Measurements from ENCODE around the gene PATZ1.
"Not testable (repeated sequence)": the region's sequence is repeated elsewhere in the genome, so short reads cannot be mapped to it uniquely, and the experiment has no call there.

The PATZ1 gene

GRCh38 chr22:31343235-31344191, 2.6 kb downstream of the PATZ1 start:
- peak; percentile 78 for DNase-seq

DNA sequence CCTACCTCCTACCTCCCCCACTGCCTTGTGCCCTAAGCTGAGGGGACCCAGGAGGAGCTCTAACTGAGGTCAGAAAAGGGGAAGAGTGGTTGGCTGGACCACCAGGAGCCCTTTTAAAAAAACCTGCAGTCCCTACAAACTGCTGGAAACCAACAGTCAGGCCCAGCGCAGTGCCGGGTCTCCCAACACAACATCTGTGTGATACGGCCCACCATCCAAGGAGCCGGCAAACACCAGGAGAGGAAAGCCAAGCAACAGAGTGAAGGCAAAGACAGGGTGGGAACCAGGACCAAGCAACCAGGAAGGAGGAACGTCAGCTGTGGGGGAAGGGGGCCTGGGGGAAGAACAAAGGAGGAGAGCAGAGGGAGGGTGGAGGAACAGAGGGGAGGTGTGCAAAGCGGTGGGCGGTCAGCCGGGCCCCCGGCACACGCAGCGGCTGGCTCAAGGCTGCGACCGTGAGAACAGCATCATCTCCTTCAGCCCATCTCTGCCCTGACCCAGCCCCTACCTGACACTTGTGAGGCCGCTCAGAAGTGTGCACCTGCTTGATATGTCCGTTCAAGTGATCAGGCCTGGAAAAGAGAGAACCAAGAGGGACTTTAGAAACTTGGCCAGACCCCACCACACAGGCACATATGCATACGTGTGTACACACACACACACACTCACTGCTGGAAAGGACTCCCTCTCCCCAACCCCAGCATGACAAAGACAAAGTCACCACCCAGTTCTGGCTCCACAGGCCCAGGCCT, 3.6 kb downstream of the PATZ1 start:
- no peak for DNase-seq

GRCh38 chr22:31341386-31342088, 4.6 kb downstream of the PATZ1 start:
- DNase-seq, result no peak

GRCh38 chr22:31340765-31341247, 5.3 kb downstream of the PATZ1 start:
- no peak for DNase-seq

GRCh38 chr22:31340360-31340759, 5.8 kb downstream of the PATZ1 start:
- no peak for DNase-seq

DNA sequence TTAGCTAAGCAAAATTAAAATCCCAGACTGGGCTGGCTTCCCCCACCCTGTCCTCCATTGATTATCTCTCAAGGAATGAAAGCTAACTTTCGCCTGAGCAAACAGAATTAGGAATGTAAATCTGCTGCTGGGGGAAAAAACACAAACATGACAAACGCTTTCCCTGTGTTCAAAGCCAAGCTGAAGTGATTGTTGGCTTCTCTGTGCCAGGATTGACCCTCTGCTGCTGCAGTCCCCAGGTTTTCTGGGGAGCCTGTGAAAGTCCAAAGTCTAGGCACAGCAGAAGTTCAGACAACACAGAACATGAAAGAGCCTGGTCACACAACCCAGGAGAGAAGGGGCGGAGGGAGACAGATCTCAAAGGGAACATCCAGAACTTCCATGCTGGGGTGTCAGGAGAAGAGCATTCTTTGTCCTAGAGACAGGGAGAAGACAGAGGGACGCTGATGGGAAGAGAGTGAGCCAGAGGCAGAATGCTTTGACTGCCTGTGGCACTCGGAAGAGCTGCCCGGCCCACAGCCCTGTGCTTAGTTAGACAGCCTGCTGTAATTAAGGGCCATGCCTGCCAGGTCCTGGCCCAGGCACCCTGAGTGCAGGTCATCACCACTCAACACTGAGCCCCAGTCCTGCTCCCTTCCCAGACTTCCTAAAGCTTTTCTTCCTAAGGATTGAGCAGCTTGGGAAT, 6.9 kb downstream of the PATZ1 start:
- no peak for DNase-seq

DNA sequence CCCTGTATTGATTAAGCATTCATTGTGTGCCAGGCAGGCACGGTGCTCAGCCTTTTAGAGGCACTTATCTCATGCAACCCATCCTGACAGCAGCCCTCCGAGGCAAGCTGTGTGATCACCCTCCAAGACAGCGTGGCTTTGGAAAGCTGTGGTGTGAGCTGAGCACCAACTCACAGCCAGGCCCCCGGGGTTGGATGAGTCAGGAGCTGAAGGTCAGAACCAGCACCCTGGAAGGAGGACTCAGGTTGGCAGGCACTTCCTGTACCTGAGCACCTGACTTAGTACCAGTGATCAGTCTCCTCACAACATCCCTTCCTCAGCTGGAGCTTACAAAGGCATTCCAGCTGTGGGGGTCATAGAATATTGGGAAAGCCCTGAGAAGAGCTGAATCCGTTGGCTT, 9.0 kb downstream of the PATZ1 start:
- no peak for DNase-seq

DNA sequence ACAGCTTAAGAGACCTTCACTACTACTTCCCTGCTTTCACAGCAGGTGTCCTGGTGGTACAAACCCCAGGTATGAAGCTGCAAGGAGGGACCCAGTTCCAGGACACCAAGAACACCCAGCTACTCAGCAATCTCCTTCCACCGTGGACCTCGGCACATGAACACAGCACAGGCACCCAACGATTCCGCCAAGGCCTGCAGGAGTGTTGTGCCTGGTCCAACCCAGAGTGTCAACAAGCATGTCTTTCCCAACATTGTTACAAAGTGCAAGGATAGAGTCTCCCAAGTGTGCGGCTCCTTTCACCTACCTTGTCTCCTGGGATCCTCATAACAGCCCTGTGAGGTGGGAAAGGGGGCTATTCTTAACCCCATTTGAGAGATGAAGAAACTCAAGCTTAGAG, 11.8 kb downstream of the PATZ1 start:
- no peak for DNase-seq

DNA sequence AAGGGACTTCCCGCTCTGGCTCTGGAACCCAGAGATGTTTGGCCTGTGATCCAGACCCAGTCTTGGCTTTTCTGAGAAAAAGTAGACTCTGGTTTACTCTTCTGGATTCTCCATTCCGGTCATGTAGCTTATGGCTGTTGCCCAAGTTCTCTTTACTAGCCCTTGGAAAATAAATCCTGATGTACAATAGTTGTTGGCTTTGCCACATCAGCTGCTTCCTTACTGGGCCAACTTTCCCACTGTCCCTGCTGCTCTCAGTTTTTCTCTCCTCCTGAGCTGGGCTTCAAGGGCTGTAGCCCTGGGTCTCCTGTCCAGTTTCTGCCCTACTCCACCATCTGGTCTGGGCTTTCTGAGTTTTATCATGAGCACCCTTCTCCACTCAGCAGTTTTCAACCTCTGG, 12.5 kb downstream of the PATZ1 start:
- no peak for DNase-seq

GRCh38 chr22:31332886-31333285, 13.3 kb downstream of the PATZ1 start:
- no peak for DNase-seq

DNA sequence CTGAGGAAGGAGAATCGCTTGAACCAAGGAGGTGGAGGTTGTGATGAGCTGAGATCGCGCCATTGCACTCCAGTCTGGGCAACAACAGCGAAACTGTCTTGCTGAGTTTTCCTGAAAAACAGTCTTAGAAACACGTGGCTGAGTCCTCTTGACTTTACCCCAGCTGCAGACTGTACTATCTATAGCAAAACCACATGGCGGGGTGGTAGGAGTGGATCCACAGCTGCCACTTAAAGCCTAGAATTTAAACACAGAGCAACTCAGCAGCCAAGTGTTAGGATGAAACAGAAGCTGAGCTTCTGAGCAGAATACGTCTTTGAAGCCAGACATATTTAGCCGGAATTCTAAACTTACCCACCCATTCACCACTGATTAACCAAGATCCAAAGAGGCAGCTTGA, 14.1 kb downstream of the PATZ1 start:
- DNase-seq, result no peak

DNA sequence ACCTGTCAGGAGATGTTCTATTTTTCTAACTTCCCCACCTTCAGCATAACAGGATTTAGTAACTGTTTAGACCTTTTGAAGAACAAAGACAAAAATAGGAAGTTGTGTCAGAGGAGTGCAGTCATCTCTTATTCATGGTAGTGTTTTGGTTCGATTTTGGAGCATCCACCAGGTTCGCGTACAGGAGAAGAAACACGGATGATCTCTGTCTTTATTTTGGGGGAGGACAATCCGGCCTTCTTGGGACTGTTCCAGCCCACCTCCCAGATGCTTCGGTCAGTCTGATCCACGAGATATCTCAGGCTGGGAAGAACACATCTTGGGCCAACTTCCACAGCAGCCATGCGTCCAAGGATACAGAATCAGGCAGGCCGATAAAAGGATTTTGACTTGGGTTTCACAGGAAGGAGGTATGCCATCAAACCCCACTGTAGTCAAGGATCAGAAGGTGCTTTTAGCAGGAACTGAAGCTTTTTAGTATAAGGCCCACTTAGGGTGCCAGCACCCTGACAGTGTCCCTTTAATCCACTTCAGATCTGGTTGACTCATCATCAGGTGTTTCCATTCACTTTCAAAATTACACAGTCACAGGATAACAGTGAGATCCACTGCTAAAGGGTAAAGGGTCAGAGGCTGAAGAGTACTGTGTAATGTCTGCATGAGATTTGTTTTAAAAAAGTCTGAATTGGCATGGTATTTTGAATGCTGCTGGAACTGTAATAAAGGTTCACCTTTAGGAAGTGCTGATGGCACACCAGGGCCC, 16.5 kb downstream of the PATZ1 start:
- no peak for DNase-seq

DNA sequence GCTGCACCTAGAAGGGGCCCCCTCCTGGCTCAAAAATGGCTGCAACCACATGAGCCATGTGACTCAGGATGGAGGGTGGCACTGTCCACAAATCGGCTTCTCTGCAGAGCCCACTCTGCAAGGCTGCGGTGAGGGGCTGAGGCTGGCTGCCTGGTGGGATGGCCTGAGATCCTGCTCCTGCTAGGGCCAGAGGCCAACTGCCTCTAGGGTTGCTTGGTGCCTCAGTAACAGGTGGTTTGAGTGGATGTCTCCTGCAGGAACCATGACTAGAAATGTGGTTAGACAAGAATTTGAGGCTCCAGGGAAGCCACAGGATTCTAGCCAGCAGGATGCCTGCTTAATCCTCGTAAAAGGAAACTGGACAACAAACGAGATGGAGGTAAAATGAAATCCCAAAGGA, 17.1 kb downstream of the PATZ1 start:
- no peak for DNase-seq

GRCh38 chr22:31328544-31328960, 17.6 kb downstream of the PATZ1 start:
- no peak for DNase-seq

- DNase-seq, result no peak
Observed at GRCh38 chr22:31327806-31328543, 18.2 kb downstream of the PATZ1 start.

DNA sequence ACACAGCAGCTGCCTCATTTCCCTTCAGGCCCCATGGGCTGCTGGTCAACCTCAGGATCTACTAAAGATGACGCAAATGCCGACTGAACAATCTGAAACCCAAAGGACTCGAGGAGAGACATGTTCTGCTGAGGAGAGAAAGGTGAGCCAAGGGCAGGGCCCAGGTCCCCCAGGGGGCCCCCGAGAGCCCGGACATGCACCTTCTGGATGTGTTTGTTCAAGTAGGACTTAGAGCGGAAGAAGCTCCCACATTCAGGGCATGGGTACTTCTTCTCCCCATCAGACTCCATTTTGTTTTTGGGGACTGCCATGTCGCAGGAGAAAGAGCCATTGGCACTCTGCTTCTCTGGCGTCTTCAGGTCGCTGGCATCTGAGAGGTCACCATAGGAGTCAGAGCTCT, 19.3 kb downstream of the PATZ1 start:
- no peak for DNase-seq

DNA sequence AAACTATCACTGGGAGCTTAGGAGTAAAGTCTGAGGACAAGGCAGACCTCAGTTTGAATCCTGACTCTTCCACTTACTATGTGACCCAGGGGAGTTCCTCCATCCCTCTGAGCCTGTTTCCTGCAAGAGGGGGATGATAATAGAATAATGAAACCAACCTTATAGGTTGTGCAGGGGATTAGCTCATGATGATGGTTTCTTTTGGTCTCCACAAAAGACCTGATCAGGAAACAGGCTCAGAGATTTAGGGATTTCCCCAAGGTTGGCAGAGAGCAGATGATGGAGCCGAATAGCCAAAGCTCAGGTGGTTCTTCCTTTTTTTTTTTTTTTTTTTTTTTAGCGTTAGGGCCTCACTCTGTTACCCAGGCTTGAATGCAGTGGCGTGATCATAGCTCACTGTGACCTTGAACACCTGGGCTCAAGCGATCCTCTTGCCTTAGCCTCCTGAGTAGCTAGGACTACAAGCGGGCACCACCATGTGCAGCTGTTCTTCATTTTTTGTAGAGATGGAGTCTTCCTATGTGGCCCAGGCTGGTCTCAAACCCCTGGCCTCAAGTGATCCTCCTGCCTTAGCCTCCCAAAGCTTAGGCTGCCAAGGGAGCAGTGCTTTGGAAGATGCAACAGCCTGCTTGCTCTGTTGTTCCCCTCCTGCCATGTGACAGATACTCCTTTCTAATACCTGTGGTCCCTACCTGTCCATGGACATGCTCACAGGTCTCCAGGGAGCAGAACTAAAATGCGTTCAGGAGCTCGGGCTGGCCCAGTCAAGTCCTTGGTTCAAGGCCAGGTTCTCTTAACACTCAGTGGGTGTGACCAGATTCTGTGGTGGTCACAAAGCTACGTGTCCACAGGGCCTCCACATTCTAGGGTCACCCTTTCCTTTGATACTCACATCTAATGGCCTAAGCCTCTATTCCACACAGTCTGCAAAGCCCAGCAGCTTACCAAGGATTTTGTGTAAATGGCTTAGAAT, 22.3 kb downstream of the PATZ1 start:
- no peak for DNase-seq

- DNase-seq, result no peak
Observed at GRCh38 chr22:31321421-31321820, 24.7 kb downstream of the PATZ1 start.

DNA sequence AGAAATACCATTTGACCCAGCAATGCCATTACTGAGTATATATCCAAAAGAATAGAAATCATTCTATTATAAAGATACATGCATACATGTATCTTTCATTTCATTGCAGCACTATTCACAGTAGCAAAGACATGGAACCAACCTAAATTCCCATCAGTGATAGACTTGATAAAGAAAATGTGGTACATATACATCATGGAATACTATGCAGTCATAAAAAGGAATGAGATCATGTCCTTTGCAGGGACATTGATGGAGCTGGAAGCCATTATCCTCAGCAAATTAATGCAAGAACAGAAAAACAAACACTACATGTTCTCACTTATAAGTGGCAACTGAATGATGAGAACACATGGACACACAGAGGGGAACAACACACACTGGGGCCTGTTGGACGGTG, 31.9 kb downstream of the PATZ1 start:
- not testable (repeated sequence) for DNase-seq

All from NCI-H345 (cell line).